ENCODE results near the gene LRRC72.

- TF ChIP-seq CTCF (IDR thresholded peaks at IDR 0.05) (no peak), POLR2AphosphoS5 (IDR thresholded peaks at IDR 0.05) (no peak), POLR2A (IDR thresholded peaks at IDR 0.05) (no peak)
These were observed 12.4 kb upstream of the LRRC72 start for GRCh38 chr7:16514271-16514670.

All from prostate gland (tissue), 2 donors.